HS-27A (cell line): ENCODE measurements around the gene ACTL8.

Source experiments
- DNase-seq: peaks from one replicate; pipeline ENCODE4 v3.0.0-alpha.2; 2012; ENCODE audit warnings: low read depth, missing footprints

ACTL8 gene

DNA sequence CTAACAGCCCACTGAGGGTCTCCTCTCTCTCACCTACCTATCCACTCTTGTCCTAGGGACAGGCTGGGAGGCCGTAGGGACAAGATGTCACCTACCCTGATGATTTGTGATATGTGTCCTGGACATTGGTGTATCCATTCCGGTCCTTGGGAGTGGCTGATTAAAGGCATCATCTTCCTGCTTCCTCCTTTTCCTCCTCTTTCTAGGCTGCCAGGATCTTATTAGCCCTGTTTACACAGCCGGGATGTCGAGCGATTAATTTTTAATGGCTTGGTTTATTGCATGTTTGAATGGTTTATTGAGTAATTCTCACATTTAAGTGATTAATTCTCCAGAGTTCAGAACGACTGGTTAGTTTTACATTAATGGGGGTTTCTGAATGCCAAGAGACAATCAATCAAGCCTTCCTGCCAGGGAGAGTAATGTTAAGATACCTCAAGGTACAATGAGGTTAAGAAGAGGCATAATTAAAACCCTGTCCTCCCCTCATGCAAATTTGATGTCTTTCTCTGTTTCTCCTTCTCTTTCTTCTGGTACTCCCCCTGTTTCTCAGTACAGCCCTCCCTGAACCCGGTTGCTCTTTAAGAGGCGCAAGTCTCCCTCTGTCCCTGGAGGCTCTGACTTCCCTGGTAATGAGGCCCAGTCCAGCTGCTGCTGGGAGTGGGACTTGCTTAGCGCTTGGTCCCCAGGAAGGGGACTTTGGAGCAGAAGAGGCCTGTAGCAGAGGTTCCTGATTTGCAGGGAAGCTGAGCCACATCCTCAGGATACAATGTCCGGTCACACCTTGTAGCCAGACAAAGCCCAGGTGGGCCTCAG, 50.9 kb downstream of the ACTL8 start:
- no peak for DNase-seq

DNA sequence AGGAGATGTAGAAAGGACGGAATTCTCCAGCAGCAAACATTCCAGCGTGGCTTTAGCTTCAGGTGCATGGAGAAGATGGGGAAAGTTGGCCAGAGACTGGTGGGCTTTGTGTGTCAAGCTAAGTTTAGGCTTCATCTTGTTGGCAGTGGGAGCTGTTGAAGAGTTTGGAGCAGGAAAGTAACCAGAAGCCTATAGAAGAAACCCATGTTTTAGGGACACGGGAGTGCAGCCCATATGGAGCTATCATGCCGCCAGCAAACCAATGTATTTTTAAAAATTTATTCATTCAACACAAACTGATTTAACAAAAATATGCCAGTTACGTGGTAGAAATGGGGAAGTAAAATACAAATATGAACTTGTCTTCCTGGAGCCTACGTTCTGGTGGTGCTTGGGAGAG, 53.7 kb downstream of the ACTL8 start:
- no peak for DNase-seq

DNA sequence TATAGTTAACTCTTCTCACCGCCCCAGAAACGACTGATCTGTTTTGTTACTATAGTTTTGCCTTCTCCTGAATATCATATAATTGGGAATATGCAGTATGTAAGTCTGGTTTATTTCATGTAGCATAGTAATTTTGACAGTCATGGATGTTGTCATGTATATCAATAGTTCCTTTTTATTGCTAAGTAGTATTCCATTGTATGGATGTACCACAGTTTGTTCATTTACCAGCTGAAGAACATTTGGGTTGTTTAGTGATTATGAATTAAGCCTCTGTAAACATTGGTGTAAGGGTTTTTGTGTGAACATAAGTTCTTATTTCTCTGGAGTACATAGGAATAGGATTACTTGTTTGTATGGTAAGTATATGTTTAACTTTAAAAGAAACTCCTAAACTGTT, 55.5 kb downstream of the ACTL8 start:
- DNase-seq = no peak

DNA sequence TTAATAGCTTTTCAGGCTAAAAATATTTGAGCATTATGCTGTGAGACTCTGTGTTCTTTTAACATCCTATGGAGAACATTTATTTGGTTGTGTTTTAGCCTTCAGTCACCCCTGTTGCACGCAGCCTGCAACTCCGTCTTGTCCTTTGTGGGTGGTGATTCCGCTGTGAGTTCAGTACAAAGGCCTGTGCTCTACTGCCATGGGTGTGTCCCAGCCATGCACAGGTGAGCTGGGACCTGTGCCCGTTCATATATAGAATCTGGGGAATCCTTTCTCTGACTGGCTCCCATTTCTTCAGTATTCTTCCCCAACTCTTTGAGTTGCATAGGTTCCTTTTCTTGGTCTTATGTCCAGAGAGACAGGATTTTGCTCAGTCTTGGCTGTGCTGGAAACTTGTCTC, 61.4 kb downstream of the ACTL8 start:
- DNase-seq = no peak

DNA sequence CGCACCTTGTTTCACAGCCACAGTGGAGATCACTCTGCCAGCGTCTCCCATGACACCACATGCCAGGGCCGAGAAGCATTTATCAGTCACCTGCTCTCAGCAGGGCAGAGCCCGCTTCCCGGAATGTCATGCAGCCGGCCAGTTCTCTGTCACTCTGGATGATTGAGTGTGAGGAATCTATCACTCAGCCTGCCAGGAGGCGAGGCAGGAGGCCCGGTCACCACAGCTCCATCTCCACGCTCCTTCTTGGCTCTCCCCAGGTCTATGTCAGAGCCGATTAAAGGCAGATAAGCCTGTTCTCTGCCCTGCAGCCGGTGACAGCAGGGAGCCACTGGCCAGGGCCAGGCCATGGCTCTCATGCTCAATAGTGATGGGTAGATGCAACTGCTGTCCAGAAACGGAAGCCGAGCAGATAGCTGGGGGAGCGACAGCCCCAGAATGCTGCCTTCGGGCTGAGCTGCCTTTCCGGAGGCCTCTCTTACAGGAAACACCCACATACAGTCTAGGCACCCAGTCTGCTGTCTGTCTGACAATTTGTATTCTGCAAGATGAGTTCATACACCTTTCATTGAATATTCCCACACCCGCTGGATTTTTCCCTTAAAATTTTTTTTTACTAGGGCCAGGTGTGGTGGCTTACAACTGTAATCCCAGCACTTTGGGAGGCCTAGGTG, 64.1 kb downstream of the ACTL8 start:
- no peak for DNase-seq

DNA sequence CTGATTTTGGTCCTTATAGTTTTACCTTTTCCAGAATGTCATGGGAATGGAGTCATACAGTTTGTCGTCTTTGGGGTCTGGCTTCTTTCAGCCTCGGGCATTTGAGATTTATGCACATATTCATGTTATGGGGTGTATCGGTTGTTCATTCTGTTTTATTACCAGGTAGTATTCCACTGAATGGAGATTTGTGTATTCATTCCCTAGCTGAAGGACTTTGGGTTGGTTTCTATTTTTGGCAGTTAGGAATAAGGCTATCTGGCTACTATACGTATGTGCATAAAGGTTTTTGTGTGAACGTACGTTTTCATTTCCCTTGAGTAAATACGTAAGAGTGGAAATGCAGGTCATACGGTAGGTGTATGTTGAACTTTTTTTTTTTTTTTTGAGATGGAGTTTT, 65.1 kb downstream of the ACTL8 start:
- DNase-seq = no peak

DNA sequence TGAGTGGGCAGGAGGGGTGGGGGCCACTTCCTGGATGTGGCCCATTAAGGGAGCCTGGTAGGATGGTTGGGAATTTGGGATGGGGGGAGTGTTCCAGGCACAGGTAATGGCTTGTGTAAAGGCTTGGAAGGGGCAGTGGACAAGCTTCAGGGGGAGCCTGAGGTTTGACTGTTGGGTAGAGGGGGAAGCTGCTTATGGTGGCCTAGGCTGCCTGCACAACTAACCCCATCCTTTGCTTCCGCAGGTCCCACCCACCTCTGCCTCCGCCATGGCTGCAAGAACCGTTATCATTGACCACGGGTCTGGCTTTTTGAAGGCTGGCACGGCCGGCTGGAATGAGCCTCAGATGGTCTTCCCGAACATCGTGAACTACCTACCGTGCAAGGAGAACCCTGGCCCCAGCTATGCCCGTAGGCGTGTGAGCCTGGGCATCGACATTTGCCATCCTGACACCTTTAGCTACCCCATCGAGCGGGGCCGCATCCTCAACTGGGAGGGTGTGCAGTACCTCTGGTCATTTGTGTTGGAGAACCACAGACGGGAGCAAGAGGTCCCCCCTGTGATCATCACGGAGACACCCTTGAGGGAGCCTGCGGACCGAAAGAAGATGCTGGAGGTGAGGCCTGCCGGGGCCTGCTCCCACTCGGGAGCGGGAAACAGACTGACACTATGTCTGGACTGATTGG, 67.8 kb downstream of the ACTL8 start:
- no peak for DNase-seq

DNA sequence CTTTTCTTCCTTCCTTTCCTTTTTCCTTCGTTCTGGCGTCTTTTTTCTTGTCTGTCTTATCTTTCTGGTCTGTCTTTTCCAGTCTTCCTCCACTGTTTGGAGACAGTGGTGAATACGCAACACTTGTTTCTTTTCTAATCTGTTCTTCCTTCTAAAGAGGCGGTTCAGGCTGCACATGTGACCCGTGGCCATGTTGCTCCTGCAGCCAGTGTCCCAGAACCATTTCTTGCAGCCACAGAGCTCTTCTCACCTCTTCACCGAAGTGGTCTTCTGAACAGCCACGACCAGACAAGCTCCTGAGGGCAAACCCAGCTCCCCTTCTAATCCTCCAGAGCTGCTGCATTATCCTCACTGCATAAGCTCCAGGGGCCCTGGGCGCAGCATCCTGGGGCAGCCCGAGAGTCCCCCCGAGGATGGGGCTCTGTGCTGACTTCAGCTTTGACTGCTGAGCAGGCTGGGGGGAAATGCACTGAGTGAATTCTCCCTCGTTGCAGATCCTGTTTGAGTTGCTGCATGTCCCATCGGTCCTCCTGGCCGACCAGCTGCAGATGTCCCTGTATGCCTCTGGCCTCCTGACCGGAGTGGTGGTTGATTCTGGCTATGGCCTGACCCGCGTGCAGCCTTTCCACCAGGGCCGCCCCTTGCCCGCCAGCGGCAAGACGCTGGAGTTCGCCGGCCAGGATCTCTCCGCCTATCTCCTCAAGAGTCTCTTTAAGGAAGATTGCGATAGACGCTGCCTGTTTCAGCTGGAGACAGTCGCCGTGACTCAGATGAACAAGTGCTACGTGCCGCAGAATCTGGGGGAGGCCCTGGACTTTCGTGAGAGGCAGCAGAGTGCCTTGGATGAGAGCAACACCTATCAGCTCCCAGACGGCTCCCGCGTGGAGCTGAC, 70.4 kb downstream of the ACTL8 start:
- no peak for DNase-seq

DNA sequence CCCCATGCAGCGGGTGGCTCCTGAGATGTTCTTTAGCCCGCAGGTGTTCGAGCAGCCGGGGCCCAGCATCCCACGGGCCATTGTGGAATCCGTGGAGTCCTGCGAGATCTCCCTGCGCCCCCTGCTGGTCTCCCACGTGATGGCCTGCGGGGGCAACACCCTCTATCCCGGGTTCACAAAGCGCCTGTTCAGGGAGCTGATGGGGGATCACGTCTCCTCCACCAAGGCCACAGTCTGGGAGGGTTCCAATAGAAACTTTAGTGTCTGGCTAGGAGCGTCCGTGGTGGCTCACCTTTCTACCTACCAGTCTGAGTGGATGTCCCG, 71.0 kb downstream of the ACTL8 start:
- no peak for DNase-seq

DNA sequence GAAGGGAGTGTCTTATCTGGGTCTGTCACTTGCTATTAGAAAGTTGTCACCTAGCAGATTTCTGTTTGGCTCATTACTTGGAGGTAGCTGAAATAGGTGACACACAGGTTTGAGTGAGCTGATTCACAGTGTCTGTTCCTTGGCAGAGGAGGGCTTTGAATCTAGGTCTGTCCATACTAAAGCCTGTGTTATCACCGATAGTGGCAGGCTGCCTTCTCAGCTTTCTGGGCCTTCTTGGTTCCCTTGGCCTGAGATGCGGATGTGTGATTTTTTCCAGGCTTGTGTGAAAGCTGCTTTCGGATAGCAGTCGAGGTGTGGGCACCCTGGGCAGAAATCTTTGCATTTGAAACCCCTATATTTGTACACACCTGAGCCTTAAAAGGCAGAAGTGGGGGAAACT, 73.9 kb downstream of the ACTL8 start:
- DNase-seq = no peak

DNA sequence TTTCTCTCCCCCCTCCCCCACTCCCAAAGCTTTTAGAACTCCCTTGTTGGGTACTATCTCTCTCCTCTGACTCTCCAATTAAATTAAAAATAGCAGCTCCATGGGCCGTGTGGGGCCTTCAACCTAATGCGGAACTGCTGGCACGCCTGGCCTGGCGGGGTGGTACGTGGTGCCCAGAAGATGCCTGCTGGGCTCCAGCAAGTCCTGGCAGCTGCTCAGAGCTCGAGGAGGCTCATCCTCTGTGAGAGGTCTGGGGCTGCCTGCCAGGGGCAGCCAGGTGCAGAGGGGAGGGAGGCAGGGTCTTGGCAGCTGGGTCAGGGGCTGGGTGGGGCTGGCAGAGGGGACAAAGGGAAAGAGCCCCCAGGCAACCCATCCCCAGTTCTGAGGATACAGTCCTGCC, 74.4 kb downstream of the ACTL8 start:
- no peak for DNase-seq

DNA sequence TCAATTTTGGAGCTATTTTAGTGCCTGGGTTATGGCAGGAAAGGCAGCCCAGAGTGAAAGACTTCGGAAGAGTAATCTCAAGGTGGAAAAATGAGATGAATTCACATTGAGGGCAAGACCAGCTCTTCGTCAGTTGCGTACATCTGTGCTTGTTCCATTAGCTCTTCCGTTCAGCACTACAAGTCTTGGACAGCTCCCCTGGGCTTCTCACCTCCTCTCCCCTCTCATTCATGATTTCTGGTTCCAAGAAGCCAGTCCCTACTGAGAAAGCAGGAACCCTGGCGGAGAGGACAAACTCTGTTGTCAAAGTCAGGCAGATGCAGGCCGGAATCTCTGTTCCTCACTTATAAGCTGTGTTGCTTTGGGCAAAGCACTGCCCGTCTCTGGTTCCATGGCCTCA, 76.5 kb downstream of the ACTL8 start:
- DNase-seq = no peak

DNA sequence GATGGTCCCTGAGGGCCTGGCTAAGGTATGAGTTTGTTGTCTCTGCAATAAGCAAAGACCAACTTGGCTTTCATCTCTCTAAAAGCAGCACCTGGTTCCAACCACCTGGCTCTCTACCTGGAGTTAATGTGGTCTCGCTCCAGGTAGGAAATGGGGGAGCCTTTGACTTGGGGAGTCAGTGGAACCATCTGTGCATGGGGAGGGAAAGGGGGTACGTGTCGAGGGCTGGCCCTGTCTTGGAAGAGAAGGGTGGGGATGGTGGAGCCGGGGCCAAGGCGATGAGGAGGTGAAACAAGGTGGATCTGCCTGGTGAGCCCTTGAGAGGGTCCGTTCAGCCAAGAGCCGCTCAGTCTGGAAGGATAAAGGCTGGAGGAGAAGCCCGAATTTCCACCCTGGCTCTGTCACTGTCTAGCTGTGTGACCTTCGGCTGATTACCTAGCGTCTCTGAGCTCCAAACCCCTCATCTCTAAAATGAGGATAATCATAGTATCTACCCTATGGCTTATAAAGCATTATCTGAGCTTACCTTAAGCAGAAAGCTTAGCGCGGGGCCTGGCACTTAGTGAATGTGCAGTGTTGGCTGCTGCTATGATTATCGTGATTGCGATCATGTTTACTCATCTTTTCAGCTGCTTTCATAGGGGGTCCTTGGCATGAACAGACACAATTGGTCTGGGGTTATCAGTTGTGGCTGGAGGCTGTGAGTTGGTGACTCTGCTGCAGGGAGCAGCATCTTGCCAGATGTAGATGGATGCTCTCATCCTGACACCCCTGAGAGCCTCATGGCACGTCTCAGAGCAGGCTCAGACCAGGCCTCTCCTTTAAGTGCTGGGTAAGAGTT, 78.7 kb downstream of the ACTL8 start:
- no peak for DNase-seq

DNA sequence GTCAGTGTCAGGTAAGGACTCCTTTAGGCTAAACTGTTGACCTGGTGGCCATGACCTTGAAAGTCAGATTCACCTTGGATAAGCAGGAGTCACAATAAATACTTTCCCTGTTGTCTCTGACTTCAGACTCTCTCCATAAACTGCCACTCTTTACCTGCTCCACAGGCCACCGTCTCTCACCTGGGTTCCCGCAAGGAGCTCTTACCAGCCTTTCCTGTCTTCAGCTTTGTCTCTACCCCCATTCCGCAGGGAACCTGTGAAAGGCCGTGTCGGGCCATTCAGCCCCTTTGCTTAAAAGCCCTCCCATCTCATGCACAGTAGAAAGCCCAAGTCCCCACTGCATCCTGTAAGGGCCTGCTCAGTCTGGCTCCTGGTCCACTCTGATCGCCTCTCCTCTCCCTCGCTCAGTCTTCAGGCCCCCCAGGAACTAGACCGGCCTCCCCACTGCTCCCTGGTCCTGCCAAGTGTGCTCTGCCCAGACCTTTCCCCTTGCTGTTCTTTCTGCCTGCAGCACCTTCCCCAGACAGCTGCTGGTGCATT, 79.5 kb downstream of the ACTL8 start:
- no peak for DNase-seq

DNA sequence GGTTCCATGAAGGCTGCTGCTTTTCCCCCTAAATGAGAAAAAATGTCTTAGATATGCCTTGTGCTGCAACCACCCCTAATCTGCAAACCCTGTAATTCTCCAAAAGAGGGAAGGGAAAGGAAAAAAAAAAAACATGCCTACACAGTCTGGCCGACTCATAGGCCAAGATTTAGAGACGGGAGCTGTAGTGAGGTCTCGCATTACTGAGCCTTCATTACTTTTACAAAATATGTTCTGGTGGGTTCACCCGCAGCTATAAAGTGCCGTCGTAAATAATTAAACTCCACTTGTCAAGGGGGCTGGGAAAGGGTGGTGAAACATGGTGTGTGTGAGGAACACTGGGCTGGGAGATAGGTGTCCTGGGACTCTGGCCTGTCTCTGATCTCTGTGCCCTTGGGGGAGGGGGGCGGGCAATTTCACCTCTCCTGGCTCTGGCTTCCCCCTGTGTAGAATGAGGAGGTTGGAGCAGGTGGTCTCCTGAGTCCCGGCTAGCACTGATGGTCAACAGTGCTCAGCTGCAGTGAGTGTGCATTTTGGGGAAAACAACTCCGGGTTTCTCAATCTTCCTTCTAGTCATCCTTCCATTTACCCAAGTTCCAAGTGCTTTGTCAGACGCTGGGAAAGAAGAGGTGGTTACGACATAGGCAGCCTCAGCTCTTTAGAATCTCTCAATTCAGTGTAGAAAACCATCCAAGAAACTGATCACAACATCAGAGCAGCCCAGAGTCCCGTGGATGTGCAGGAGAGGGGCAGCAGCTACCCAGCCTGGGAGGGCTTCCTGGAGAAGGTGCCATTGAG, 82.3 kb downstream of the ACTL8 start:
- no peak for DNase-seq

DNA sequence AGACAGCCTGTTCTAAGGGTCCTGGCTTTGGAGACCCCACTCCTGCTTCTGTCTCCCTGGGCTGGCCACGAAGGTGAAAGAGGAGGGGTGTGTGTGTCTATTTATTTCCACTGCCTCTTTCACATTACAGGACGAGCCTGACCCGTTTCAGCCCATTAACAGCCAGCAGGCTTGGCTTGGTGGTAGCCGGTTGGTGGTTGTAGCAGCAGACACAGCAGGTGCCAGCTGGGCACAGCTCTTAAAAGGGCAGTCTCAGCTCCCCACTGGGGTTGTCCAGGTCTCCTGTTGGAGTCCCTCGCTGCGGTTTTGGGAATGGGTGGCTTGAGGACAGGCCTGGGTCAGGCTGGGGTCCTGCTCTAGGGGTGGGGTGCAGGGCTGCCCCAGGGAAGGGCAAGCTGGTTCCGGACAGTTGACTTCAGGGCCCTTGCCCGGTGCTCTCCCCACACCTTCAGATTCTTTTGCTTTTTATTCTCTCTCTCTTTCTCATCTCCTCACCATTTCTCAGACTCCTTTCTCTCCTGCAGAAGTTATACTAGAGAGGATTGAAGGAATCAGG, 84.6 kb downstream of the ACTL8 start:
- DNase-seq = no peak

DNA sequence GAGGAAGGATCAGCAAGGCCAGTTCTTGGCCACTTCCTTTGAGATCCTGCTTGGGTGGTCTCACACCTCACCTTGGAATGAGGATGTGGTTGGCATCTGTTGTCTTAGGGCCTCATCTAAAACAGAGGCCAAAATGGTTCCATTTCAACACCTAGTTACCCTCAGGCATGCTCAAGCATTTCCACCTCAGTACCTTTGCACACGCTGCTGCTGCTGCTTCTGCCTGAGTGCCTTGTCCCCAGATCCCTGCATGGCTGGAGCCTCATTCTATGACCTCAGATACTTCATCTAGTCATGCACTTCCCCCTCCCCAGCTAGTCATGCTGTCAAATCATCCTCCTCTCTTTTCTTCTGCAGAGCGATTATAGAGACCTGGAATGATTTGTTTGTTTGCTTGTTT, 86.8 kb downstream of the ACTL8 start:
- no peak for DNase-seq

DNA sequence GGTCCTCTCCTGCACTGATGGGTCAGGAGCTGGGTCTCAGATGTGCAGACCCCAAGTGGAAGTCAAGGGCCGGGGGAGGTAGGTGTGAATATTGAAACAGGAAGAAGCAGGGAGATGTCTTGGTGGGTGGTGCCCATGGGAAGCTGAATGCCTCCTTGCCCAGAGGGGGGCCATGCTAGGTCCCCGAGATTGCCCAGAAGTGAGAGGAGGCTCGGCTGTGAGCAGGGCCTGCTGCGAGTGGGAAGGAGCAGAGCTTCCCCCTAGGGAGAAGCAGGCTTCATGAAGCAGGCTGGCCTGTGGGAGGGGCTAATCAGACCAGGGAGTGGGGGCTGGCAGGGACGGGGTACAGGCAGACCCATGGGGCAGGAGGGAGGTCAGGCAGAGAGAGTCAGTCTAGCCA, 87.6 kb downstream of the ACTL8 start:
- DNase-seq = no peak

DNA sequence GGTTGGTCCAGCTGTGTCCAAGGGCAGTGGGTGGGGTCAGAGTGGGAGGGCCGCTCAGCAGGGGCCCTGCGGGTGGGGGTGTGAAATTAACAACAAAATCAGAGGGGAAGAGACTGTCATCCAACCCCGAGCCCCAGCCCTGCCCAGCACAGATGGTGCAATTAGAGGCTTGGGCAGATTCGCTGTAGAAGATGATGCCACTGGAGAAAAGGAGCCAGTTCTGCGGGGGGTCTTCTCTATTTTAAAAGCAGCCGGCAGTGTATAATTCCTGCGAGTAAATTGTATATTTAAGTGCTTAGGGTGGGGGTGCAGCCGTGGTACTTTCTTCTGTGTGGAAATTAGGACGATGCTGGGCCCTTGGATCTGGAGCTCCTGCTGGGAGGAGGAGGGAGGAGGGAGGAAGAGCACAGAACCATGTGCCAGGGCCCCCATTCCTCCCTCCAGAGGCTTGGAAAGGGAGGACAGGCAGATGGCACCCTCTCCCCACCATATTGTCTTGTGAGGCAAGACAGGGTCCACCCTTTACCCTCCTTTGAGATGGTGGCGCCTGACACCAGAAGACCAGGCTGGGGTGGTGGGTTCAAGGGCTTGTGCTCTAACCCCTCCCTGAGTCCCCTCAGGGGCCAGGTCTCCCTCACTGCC, 89.2 kb downstream of the ACTL8 start:
- no peak for DNase-seq

DNA sequence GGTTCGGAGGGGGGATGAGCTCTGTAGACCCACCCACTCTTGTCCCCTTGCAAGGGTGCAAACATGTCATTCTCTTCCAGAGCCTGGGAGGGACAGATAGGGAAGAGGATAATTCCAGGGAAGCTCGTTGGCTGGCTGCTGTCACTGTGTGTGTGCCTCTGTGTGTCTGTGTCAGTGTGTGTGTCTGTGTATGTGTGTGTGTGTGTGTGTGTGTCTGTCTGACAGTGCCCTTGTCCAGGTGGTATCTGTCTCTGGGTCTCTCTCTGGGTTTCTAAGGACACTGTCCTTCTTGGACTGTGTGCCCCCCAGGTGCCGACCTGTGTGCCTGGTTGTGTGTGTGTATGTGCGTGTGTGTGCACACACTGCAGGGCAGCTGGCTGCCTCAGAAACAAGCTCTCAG, 90.5 kb downstream of the ACTL8 start:
- DNase-seq = no peak
